MCF 10A (cell line): Measurements from ENCODE around the gene FAM185A. TPM values are rescaled to one million over a fixed set of nuclear protein-coding genes. Genes with fewer than 3 reads are reported as not detected.

ENCODE experiments used
- BruUV-seq: library from RNA; stranded (reverse); fragments of 400-500 nt; replicated peaks from 2 replicates; lab custom pipeline; 2021; lab: Mats Ljungman, UMichigan
- CTCF ChIA-PET: fragments of 300-600 bp; sonication (Branson Sonifier 250); formaldehyde crosslinking; extraction: SDS; loops from one replicate; lab custom pipeline; 2021; ENCODE audit warnings: antibody characterized with exemption, inconsistent platforms; lab: Yijun Ruan, JAX
- POLR2A ChIA-PET: fragments of 300-600, 350-650 bp; sonication (Branson Sonifier 250); formaldehyde crosslinking; extraction: SDS; loops from one replicate; lab custom pipeline; 2020; ENCODE audit warnings: antibody characterized with exemption, inconsistent platforms; lab: Yijun Ruan, JAX
- DNase-seq: peaks from one replicate; pipeline ENCODE4 v3.0.0-alpha.2; 2018; ENCODE audit not compliant: unreplicated experiment
- H3K27ac Mint-ChIP-seq: one replicate; pipeline ENCODE4 v1.8.0; 2022; ENCODE audit warnings: mild to moderate bottlenecking, low read depth, mixed read lengths; ENCODE audit not compliant: unreplicated experiment
- H3K27me3 Mint-ChIP-seq: one replicate; pipeline ENCODE4 v1.8.0; 2022; ENCODE audit warnings: mixed read lengths; ENCODE audit not compliant: insufficient read depth, unreplicated experiment
- H3K36me3 Mint-ChIP-seq: one replicate; pipeline ENCODE4 v1.8.0; 2022; ENCODE audit warnings: mild to moderate bottlenecking, moderate library complexity, mixed read lengths; ENCODE audit not compliant: insufficient read depth, unreplicated experiment
- H3K4me1 Mint-ChIP-seq: one replicate; pipeline ENCODE4 v1.8.0; 2022; ENCODE audit warnings: mixed read lengths; ENCODE audit not compliant: insufficient read depth, unreplicated experiment
- H3K4me3 Mint-ChIP-seq: one replicate; pipeline ENCODE4 v1.8.0; 2022; ENCODE audit warnings: mild to moderate bottlenecking, moderate library complexity, mixed read lengths; ENCODE audit not compliant: unreplicated experiment
- H3K9me3 Mint-ChIP-seq: one replicate; pipeline ENCODE4 v1.8.0; 2022; ENCODE audit warnings: mixed read lengths; ENCODE audit not compliant: unreplicated experiment
- CTCF ChIP-seq: fragments of 200-600 bp; IDR thresholded peaks from one replicate; pipeline ENCODE4 v1.8.0; 2022; ENCODE audit warnings: antibody characterized with exemption, mild to moderate bottlenecking; ENCODE audit not compliant: unreplicated experiment
- intact Hi-C: fragments of 100-400 bp; cut with micrococcal nuclease; formaldehyde crosslinking; loops from 2 replicates; pipeline ENCODE4 v1.14.1; 2022
- total RNA-seq: library from RNA; stranded (reverse); gene quantifications from 2 replicates; pipeline ENCODE4 v1.2.3, GENCODE V29; 2022

FAM185A gene
- total RNA-seq, 1 experiment from 2014 or later, result 8.9 TPM

GRCh38 chr7:102823390-102824119 is 74.8 kb downstream of the FAM185A start:
- intact Hi-C loops, result no loop called here

GRCh38 chr7:102828286-102828685 is 79.5 kb downstream of the FAM185A start:
- H3K4me3 Mint-ChIP-seq, result no peak overlapping the region

More at GRCh38 chr7:102823390-102824119, 74.8 kb downstream of the FAM185A start:
- CTCF ChIA-PET, result interaction anchor here (0.7 kb wide), 1 partner anchor 238 kb away, joined by 3 read pairs; no protein-coding TSS in a partner anchor
- no peak overlapping the region for H3K4me3 Mint-ChIP-seq
- POLR2A ChIA-PET, result no interaction called here
- H3K27me3 Mint-ChIP-seq, result no peaks in the 10 kb centered on the region
- TF ChIP-seq CTCF, result no peak
- no TSS peak for BruUV-seq
- H3K27ac Mint-ChIP-seq, result no peak overlapping the region
- no peak for DNase-seq
- no peaks in the 10 kb centered on the region for H3K4me1 Mint-ChIP-seq
- H3K36me3 Mint-ChIP-seq, result peaks cover 8% of the 10 kb centered on the region
- no peaks in the 10 kb centered on the region for H3K9me3 Mint-ChIP-seq

GRCh38 chr7:102829075-102829474 is 80.3 kb downstream of the FAM185A start:
- POLR2A ChIA-PET, result no interaction called here
- H3K9me3 Mint-ChIP-seq, result no peaks in the 10 kb centered on the region
- DNase-seq, result no peak
- no peak overlapping the region for H3K27ac Mint-ChIP-seq
- no TSS peak for BruUV-seq
- no peaks in the 10 kb centered on the region for H3K4me1 Mint-ChIP-seq
- CTCF ChIA-PET, result interaction anchor here (0.5 to 0.6 kb wide), 2 partner anchors 232 to 242 kb away, joined by 3 read pairs; no protein-coding TSS in a partner anchor
- TF ChIP-seq CTCF, result no peak
- no peaks in the 10 kb centered on the region for H3K27me3 Mint-ChIP-seq
- peaks cover 24% of the 10 kb centered on the region for H3K36me3 Mint-ChIP-seq
- intact Hi-C loops, result no loop called here
- no peak overlapping the region for H3K4me3 Mint-ChIP-seq

More at GRCh38 chr7:102828286-102828685, 79.5 kb downstream of the FAM185A start:
- DNase-seq, result no peak
- ChIA-PET CTCF (interaction anchor here (1.5 kb wide), 1 partner anchor 234 kb away, joined by 4 read pairs; no protein-coding TSS in a partner anchor), POLR2A (no interaction called here)
- no peak for TF ChIP-seq CTCF
- no peak overlapping the region for H3K27ac Mint-ChIP-seq
- peaks cover 24% of the 10 kb centered on the region for H3K36me3 Mint-ChIP-seq
- no TSS peak for BruUV-seq
- H3K9me3 Mint-ChIP-seq, result no peaks in the 10 kb centered on the region
- no peaks in the 10 kb centered on the region for H3K27me3 Mint-ChIP-seq
- H3K4me1 Mint-ChIP-seq, result no peaks in the 10 kb centered on the region
- intact Hi-C loops, result no loop called here

- ChIA-PET CTCF (no interaction called here), POLR2A (no interaction called here)
- intact Hi-C loops, result no loop called here
- Mint-ChIP-seq H3K9me3 (no peaks in the 10 kb centered on the region), H3K27me3 (no peaks in the 10 kb centered on the region), H3K4me3 (no peak overlapping the region), H3K36me3 (peaks cover 24% of the 10 kb centered on the region), H3K4me1 (peaks cover 5% of the 10 kb centered on the region), H3K27ac (no peak overlapping the region)
- TF ChIP-seq CTCF, result no peak
- DNase-seq, result no peak
- no TSS peak for BruUV-seq
Observed at GRCh38 chr7:102830197-102830596, 81.4 kb downstream of the FAM185A start.
